Measurements from ENCODE around the gene KDM3A.

Gene KDM3A

GRCh38 chr2:86434290-86434689, 6.9 kb upstream of the KDM3A start:
- no peak for DNase-seq (ENCODE audit: extremely low read depth in 1 of 2, low read depth in 1 of 2)

- DNase-seq (ENCODE audit: extremely low read depth in 1 of 2, low read depth in 1 of 2), result no peak
Observed at GRCh38 chr2:86435531-86435930, 5.6 kb upstream of the KDM3A start.

- DNase-seq (ENCODE audit: extremely low read depth in 1 of 2, low read depth in 1 of 2), result no peak
Observed at GRCh38 chr2:86436328-86436727, 4.8 kb upstream of the KDM3A start.

GRCh38 chr2:86439879-86440630, 1.1 kb upstream of the KDM3A start:
- DNase-seq (ENCODE audit: extremely low read depth in 1 of 2, low read depth in 1 of 2), result no peak

- DNase-seq (ENCODE audit: extremely low read depth in 1 of 2, low read depth in 1 of 2), result no peak
Observed at GRCh38 chr2:86441392-86441881, 266 bp downstream of the KDM3A start.

- DNase-seq (ENCODE audit: extremely low read depth in 1 of 2, low read depth in 1 of 2), result peak; percentile 22 to 47
Observed at GRCh38 chr2:86441882-86442641, 891 bp downstream of the KDM3A start.

- DNase-seq (ENCODE audit: extremely low read depth in 1 of 2, low read depth in 1 of 2), result peak; percentile 42 to 48
Observed at GRCh38 chr2:86442642-86443005, 1.5 kb downstream of the KDM3A start.

- no peak for DNase-seq (ENCODE audit: extremely low read depth in 1 of 2, low read depth in 1 of 2)
Observed at GRCh38 chr2:86443631-86444350, 2.6 kb downstream of the KDM3A start.

GRCh38 chr2:86445436-86445835, 4.3 kb downstream of the KDM3A start:
- no peak for DNase-seq (ENCODE audit: extremely low read depth in 1 of 2, low read depth in 1 of 2)

- DNase-seq (ENCODE audit: extremely low read depth in 1 of 2, low read depth in 1 of 2), result no peak
Observed at GRCh38 chr2:86446060-86446459, 4.9 kb downstream of the KDM3A start.

GRCh38 chr2:86453836-86454235, 12.7 kb downstream of the KDM3A start:
- DNase-seq (ENCODE audit: extremely low read depth in 1 of 2, low read depth in 1 of 2), result no peak

- DNase-seq (ENCODE audit: extremely low read depth in 1 of 2, low read depth in 1 of 2), result no peak
Observed at GRCh38 chr2:86454238-86454637, 13.1 kb downstream of the KDM3A start.

GRCh38 chr2:86455181-86455580, 14.0 kb downstream of the KDM3A start:
- DNase-seq (ENCODE audit: extremely low read depth in 1 of 2, low read depth in 1 of 2), result no peak

- DNase-seq (ENCODE audit: extremely low read depth in 1 of 2, low read depth in 1 of 2), result no peak
Observed at GRCh38 chr2:86461042-86461743, 20.0 kb downstream of the KDM3A start.

GRCh38 chr2:86464652-86465051, 23.5 kb downstream of the KDM3A start:
- no peak for DNase-seq (ENCODE audit: extremely low read depth in 1 of 2, low read depth in 1 of 2)

GRCh38 chr2:86466306-86466705, 25.1 kb downstream of the KDM3A start:
- no peak for DNase-seq (ENCODE audit: extremely low read depth in 1 of 2, low read depth in 1 of 2)

GRCh38 chr2:86468162-86469033, 27.2 kb downstream of the KDM3A start:
- DNase-seq (ENCODE audit: extremely low read depth in 1 of 2, low read depth in 1 of 2), result no peak

- DNase-seq (ENCODE audit: extremely low read depth in 1 of 2, low read depth in 1 of 2), result no peak
Observed at GRCh38 chr2:86470890-86471289, 29.7 kb downstream of the KDM3A start.

GRCh38 chr2:86471637-86472036, 30.5 kb downstream of the KDM3A start:
- no peak for DNase-seq (ENCODE audit: extremely low read depth in 1 of 2, low read depth in 1 of 2)

GRCh38 chr2:86476092-86476491, 34.9 kb downstream of the KDM3A start:
- DNase-seq (ENCODE audit: extremely low read depth in 1 of 2, low read depth in 1 of 2), result no peak
